ENCODE measurements around the gene DNAJC17. TPM values are rescaled to one million over a fixed set of nuclear protein-coding genes. Genes with fewer than 3 reads are reported as not detected.

Gene DNAJC17
- total RNA-seq, 1 experiment from 2014 or later: 36.1 TPM

- Histone ChIP-seq H3K9me2 (ENCODE audit: insufficient read depth) (no peaks in the 10 kb centered on the region), H3K4me3 (replicated peaks in 1 of 2; ENCODE audit: low read depth in 1 of 2, low read length in 2 of 2) (peak overlapping the region; percentile 79 to 95), H4K20me1 (ENCODE audit: insufficient read depth) (no peaks in the 10 kb centered on the region; the same call in 1 of the 2 replicates), H3K36me3 (ENCODE audit: control insufficient read depth in 1 of 2, insufficient read depth in 2 of 2, low read length in 2 of 2) (peaks cover 5 to 15% of the 10 kb centered on the region in 2 experiments; a peak in 3 of 4 replicates), H3K9ac (ENCODE audit: low read length) (peak overlapping the region; percentile 77), H3K27me3 (ENCODE audit: insufficient read depth, low read length) (no peaks in the 10 kb centered on the region), H3K4me2 (ENCODE audit: low read length) (peak overlapping the region; percentile 99), H2AFZ (ENCODE audit: low read depth, low read length, poor library complexity, severe bottlenecking) (no peak overlapping the region), H3K9me3 (ENCODE audit: control insufficient read depth in 1 of 2, insufficient read depth in 1 of 2, low read depth in 1 of 2, low read length in 2 of 2) (no peaks in the 10 kb centered on the region), H3K4me1 (ENCODE audit: control insufficient read depth in 1 of 2, insufficient read depth in 2 of 2, low read length in 2 of 2) (peaks cover 34 to 45% of the 10 kb centered on the region in 2 experiments), H3K27ac (ENCODE audit: low read depth, low read length) (peak overlapping the region; percentile 93), H3K79me2 (ENCODE audit: insufficient read depth, low read length) (peaks cover 66% of the 10 kb centered on the region)
- intact Hi-C loops (cut with micrococcal nuclease): loop anchor here (2.0 kb wide), 1 partner anchor 59 kb away; no protein-coding TSS in a partner anchor
- ChIA-PET RAD21 (ENCODE audit: low non-redundant PET in 1 of 2, low total read pairs in 2 of 2, uncharacterized antibody in 2 of 2, unreplicated experiment in 2 of 2) (interaction anchor here in 1 of 2 experiments (0.7 kb wide), 1 partner anchor 58 kb away, joined by 3 read pairs; no protein-coding TSS in a partner anchor), CTCF (interaction anchor here (1.0 to 5.2 kb wide), 3 partner anchors 12 to 58 kb away, joined by 4 to 61 read pairs (median 7); partner anchors contain the start of gene VPS18), POLR2A (interaction anchor here (2.4 kb wide), 1 partner anchor 12 kb away, joined by 13 read pairs; no protein-coding TSS in a partner anchor)
- peak; percentile 74 for ATAC-seq
- TF ChIP-seq ZNF274 (IDR thresholded peaks at IDR 0.05; ENCODE audit: low read depth, low read length): no peak
- TF ChIP-seq MAX (IDR thresholded peaks at IDR 0.05): no peak
- TF ChIP-seq ZBTB33 (IDR thresholded peaks at IDR 0.05; ENCODE audit: extremely low read depth, insufficient replicate concordance, low read length): no peak
- 0 out of 2 replicates have a peak, but pooled peaks have one; percentile 23 for TF ChIP-seq POLR2AphosphoS5 (IDR thresholded peaks at IDR 0.05; ENCODE audit: low read depth, low read length)
- TF ChIP-seq CTCF (IDR thresholded peaks at IDR 0.05 in 2 of 3, conservative IDR thresholded peaks at IDR 0.05 in 1 of 3; ENCODE audit: borderline replicate concordance in 1 of 3, insufficient read depth in 1 of 3, low read depth in 2 of 3, low read length in 2 of 3): no peak
- no peak for TF ChIP-seq EZH2phosphoT487 (IDR thresholded peaks at IDR 0.05; ENCODE audit: borderline replicate concordance)
- no peak for TF ChIP-seq ELF1 (IDR thresholded peaks at IDR 0.05; ENCODE audit: borderline replicate concordance, low read depth)
- DNase-seq (ENCODE audit: low read depth, low spot score): no peak
- no TSS peak for BruUV-seq (replicated peaks)
Observed at GRCh38 chr15:40845511-40846284, 38.4 kb upstream of the DNAJC17 start.

Measured in HCT116 (cell line).